GM21447 (cell line): Measurements from ENCODE around the gene SAMD3.
A peak's percentile ranks its signal among the peaks of the same experiment; 100 is the strongest.
"Not testable (repeated sequence)": the region's sequence is repeated elsewhere in the genome, so short reads cannot be mapped to it uniquely, and the experiment has no call there.

Experiments used
- ATAC-seq: cut with Tn5 transposase; IDR thresholded peaks from one replicate; pipeline ENCODE4 v1.9.1; 2021; ENCODE audit not compliant: unreplicated experiment

The SAMD3 gene

DNA sequence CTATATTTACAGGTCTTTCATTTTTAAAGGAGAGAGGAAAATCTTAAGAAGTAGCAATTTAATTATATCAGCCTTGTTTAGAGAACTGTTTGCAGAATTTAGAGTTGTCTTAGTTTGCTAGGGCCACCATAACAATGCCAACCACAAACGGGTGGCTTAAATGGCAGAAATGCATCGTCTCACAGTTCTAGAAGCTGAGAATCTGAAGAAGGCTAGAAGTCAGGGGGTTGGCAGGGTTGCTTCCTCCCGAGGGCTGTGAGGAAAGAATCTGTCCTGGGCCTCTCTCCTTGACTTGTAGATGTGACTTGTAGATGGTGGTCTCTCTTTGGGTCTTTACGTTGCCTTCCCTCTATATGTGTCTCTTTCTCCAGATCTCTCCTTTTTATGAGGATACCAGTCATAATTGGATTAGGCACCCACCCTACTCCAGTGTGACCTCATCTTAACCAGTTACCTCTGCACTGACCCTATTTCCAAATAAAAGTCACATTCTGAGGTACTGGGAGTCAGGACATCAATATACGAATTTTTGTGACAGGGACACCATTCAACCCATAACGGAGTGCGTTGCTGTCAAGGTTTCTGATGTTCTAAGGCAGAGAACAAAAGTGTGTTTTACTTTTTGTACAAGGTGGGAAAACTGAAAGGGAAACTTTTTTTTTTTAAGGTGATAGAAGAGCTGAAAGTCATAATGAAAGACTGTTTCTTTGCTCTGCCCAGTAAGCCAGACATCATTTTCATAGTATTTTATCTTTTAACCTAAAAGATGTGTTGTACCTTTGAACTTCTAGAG, 84.4 kb downstream of the SAMD3 start:
- ATAC-seq = peak; percentile 70

DNA sequence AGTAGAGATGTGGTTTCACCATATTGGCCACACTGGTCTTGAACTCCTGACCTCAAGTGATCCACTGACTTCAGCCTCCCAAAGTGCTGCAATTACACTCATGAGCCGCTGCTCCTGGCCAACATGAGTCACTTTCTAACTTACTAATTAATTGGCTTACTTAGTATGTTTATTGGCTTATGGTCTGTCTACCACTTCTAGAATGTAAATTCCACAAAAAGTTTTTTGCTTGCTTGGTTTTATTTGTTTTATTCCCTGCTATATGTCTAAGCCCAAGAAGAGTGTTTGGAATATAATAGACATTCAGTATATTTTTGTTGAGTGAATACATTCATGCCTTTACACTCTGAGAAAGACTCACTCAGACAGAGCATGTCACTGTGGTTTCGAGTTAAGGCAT, 86.0 kb downstream of the SAMD3 start:
- no peak for ATAC-seq

DNA sequence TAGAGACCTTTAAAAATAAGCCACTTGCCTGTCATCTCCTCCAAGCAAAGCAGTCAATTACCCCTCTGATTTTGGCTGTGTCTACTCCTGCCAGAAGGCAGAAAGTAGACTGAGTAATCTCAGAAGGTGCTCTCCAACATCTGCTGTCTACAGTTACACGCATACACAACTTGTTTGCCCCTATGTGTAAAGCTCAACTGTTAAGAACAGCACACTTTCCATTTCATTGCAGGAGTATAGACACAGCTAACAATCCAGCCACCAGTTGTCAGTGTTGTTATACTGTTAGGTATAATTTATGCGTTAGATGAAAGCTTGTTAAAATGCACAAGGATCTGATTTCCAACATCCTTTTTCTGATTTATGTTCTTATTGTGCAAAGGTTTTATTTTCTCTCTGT, 88.2 kb downstream of the SAMD3 start:
- ATAC-seq = no peak

- ATAC-seq = peak; percentile 85
These were observed 90.5 kb downstream of the SAMD3 start for GRCh38 chr6:130132286-130132701.

- ATAC-seq = no peak
These were observed 92.9 kb downstream of the SAMD3 start for GRCh38 chr6:130129762-130130246.

- ATAC-seq = no peak
These were observed 94.4 kb downstream of the SAMD3 start for GRCh38 chr6:130128326-130128725.

DNA sequence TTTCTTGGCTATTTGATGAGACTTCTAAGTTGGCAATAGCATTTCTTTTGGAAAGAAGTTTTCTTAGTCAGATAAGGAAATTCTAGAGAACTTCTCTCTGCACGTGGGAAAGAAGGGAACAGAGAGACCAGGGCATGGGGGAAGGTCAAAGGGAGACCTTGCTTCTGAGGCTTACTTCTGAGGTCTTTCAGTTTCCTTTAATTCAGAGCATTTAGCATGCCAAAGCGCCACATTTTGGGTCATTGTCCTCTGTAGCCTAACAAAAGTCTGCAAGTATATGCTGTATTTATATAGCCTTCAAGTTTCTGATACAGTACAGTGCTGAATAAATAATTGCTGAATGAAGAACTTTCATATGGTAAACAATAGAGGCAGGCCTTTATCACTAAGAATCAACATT, 95.6 kb downstream of the SAMD3 start:
- no peak for ATAC-seq

DNA sequence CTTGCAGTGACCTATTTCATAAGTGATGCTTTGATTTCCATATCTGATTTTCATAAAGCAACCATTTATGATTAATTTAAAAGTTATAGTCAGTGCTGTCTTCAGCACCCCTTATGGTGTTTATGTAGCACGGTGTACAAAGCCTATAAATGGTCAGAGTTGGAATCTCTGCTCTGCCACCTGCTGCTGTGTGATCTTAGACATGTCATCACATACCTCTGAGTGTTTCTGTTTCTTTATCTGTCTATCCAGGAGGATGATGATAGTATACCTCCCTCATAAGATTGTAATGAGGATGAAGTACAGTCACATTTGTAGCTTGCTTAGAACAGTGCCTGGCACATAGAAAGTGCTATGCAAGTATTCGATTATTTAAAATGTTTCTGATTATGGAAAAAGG, 100.5 kb downstream of the SAMD3 start:
- no peak for ATAC-seq

DNA sequence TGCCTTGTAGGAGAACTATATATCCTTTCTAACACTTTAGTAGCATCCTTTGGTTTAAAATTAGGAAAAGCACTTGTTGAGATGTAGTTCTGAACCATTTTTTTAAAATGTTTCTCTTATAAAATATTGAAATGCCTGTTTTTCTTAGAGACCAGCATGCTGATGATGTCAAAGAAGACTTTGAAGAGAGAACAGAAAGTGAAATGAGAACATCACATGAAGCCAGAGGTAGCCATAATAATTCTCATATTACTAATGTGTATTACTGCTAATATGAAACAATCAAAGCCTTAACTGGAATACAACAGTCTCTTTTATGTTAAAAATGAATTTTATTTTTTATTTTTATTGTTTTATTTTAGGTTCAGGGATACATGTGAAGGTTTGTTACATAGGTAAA, 102.0 kb downstream of the SAMD3 start:
- ATAC-seq = no peak

DNA sequence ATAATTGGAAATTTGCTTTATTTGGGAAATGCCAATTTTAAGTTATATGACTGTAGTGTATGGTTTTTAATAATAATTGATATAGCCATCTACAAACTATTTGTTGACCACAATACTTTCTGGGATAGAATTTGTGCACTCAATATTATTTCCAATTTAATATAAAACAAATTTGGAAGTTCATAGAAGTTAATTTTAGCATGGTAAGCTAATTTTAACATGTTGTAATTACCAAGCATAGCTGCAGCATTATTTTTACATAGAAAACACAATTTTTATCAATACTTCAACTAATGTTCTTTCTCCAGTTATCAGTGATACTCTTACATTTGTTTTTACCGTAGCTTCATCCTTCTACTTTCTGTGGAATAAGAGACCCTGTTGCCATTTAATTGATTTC, 103.5 kb downstream of the SAMD3 start:
- no peak for ATAC-seq

DNA sequence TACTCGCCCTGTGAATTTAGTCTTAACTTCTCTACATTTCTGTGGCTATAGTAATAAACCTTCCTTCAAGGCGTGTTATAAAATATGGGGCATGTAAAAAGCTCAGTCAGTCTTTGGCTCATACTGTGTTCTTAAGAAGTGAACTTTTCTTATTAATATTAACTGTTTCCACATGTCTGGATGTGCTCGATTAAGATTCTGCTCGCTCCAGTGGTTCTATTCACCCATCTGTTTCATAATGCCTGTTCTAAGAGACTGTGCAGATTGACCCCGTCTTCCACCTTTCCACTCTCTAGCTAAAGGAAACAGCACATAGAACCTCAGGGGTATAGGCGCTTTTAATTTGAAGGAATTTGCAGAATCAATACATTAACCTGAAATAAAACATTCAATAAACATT, 104.5 kb downstream of the SAMD3 start:
- no peak for ATAC-seq

DNA sequence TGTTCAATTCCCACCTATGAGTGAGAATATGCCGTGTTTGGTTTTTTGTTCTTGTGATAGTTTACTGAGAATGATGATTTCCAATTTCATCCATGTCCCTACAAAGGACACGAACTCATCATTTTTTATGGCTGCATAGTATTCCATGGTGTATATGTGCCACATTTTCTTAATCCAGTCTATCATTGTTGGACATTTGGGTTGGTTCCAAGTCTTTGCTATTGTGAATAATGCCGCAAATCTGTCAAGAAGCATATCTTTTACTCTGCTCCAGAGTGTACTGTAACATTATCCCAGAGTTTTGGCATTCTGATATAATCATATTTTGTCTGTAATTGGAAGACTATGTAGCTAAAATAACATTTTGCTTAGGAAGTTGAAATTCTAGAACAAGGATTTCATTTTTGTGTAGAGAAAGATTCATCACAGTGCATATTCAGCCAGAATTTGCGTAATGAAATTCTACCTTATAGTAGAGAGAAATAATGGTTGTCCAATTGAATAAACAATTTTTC, 105.5 kb downstream of the SAMD3 start:
- ATAC-seq = not testable (repeated sequence)

DNA sequence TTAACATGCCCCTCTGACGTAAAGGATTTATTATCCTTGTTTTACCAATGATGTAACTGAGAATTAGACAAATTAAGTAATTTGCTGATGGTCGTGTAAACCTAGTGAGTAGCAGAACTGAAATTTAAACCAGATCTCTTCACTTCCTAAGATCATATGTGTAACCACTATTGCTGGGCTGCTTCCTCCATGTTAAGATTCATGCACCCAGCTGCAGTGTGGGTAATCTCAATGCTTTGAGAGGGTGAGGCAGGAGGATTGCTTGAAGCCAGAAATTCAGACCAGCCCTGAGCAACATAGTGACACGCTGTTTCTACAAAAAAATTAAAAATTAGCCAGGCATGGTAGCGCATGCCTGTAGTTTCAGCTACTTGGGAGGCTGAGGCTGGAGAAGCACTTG, 106.5 kb downstream of the SAMD3 start:
- ATAC-seq = no peak

GRCh38 chr6:130115036-130115435, 107.7 kb downstream of the SAMD3 start:
- peak; percentile 92 for ATAC-seq

DNA sequence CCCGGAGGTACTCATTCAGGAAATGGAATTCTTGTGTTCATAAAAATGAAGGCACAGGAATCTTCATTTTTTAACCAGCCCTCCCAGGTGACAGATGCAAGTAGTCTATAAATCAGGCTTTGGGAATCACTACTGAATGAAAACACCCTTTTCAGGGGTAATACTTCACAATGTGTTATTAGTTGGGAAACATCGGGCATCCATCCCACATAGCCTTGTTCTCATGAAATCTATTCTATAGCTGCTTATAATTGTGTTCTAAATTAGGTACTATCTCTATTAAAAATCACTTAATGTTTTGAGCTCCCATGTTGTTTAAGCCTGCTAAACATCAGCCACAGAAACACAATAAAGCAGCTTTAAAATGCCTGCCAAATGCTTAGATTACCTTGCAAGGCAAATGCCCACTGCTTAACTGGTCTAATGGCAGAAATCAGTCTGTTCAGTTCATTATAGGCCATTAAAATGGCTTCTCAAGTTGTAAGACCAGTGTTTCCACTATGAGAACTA, 109.5 kb downstream of the SAMD3 start:
- no peak for ATAC-seq

- ATAC-seq = no peak
These were observed 111.7 kb downstream of the SAMD3 start for GRCh38 chr6:130111031-130111430.

DNA sequence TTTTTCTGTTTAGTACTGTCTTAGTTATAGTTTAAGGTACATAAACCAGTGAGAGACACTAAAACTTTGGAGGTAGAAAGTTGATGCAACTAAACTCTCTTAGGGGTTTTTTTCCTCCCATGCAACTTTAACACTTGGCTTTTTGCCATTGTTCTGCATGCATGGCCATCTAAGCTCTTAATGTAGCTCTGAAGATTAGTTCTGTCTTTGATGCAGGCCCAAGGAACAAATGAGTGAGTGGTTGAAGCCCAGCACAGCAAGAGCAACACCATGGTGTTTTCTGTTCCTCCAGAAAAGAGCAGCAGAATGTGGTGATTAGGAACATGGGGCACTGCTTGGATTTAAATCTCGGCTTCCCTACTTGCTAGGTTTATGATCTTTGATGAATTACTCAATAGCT, 115.0 kb downstream of the SAMD3 start:
- ATAC-seq = no peak

DNA sequence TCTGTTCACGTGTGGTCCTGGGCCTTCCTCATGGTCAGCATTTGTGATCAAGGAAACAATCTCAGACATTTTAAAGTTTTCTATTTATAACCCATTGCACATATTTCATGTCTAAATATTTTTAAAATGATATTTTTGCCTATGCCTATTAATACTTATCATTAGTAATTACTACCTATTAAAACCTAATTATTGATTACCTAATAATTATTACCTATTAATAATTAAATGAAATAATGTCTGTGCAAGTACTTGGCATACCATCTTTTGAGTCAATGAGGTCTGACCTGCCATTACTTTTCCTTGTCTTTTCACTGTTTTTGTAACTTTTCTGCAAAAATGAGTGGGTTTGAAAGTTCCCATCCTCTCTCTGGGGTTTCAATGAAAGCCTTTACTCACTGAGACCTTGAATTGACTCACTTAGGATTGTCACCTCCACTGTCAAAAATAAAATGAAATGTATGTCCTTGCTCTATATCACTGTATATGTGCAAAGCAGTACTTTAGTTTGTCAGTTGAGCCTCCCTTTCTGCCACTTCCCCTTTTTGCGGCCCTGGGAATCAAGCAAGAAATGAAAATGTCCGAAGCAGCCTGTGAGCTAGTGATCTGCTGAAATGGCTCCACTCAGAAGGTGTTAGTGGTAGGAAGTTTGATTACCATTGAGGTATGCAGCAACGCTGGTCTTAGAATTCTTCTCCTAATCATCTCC, 116.6 kb downstream of the SAMD3 start:
- ATAC-seq = peak; percentile 80

DNA sequence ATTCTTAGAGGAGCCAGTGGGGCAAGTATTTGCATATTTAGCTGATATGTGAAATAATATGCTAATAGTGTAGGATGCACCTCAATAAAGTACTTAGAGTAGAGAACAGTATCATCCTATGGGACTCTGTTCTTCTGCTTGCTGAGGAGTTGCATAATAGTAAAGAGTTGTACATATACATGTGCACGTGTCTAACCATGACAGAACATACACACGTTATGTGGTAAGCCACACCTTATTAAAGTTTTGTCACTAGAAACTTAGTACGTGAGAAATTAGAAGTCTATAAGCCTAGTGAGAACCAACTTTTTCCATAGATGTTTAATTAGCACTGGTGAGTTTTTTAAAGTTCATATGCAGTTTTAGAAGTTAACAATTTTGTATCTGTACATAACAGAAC, 123.6 kb downstream of the SAMD3 start:
- no peak for ATAC-seq

DNA sequence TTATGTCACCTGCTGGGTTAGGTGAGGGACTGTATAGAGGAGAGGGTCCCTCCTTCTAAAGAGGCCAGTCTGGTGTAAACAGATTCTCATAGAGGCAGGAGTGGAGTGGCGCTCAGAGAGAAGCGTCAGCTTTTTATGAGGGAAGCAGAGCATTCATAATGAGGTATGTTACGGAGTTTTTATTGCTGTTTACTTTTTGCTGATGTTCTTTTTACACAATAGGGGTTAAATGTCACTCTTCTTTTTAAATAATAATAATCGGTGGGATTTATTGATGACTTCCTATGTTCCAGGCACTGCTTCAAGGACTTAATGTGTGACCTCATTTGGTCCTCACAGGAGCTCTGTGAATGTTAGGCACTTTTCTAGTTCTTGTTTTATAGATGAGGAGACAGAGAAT, 124.4 kb downstream of the SAMD3 start:
- ATAC-seq = no peak
